ENCODE results near the gene ZNF565. TPM values are rescaled to one million over a fixed set of nuclear protein-coding genes. Genes with fewer than 3 reads are reported as not detected.

The ZNF565 gene
- total and polyA plus RNA-seq, 7 experiments from 2014 or later = 2.7 to 11.6 (median 7.8) TPM

DNA sequence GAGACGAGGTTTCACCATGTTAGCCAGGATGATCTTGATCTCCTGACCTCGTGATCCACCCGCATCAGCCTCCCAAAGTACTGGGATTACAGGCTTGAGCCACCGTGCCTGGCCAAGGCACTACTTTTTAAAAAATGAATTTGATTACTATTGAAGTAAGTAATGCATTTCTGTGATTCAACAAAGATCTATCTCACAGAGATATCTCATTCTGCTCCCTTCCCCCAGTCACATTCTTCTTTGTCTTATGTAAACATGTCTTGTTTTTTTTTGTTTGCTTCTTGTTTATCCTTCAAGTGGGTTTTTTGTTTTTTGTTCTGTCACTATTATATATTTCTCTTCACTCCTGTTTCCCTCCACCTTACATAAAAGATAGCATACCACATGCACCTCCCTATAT is 7.0 kb upstream of the ZNF565 start:
- POLR2A ChIA-PET = interaction anchor here (0.6 kb wide), 1 partner anchor 265 kb away, joined by 3 read pairs; no protein-coding TSS in a partner anchor
- Mint-ChIP-seq H3K4me1 (peaks cover 33 to 58% (median 48%) of the 10 kb centered on the region in 7 donors), H3K4me3 (peak overlapping the region in 5 of 10 donors; percentile 4 to 55 (median 30))

DNA sequence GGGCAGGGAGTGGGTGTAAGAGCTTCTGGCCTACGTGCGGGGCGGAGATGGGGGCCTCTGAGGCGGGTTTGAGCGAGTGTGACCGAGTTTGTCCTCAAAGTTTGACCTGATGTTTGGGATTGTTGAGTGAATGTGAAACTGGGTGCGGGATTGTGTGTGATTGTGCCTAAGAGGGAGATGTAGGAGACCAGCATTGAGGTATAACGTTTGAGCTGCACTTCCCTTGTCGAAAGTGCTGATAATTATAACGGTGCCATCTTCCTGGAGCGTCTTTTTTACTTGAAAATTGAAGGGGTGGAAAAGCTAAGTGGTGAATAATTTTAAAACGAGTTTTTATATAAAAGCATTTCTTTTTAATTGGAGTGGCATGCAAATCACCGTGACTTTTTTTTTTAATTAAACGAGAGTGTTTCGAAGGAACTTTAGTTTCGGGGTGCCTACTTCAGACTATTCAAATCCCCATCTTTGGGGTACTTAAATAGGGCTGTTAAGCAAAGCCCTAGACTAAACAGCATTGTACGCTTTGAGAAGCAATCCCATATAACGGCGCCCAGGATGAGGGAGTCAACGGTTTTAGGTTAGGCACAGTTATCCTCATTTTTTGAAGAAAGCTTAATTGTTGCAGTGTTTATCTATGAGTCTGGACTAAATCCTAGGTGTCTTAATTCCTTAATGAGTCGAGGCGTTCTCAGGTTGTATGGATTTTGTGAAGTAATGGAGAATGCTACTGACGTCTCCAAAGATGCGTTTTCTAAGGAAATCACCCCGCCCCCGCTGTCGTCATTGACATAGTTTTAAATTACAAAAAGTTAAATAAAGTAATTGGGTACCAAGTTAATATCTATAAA is 1.0 kb upstream of the ZNF565 start:
- Mint-ChIP-seq H3K27me3 (no peaks in the 10 kb centered on the region), H3K27ac (peak overlapping the region in 2 of 9 donors; percentile 38 to 41), H3K9me3 (peaks cover 0 to 12% (median 0%) of the 10 kb centered on the region in 11 donors), H3K36me3 (peaks cover 10 to 27% (median 16%) of the 10 kb centered on the region in 5 donors), H3K4me3 (no peak overlapping the region), H3K4me1 (peaks cover 15 to 32% (median 30%) of the 10 kb centered on the region in 7 donors)
- CTCF ChIA-PET = interaction anchor here (0.6 to 1.2 kb wide), 3 partner anchors 9 to 998 kb away, joined by 4 to 6 read pairs (median 6); no protein-coding TSS in a partner anchor
- intact Hi-C loops (cut with micrococcal nuclease) = loop anchor here (1.0 to 10.0 kb wide), 10 partner anchors 274 to 1439 kb away; partner anchors contain the start of genes ZNF566 (in 2 of the 2), IGFLR1 (in 1 of the 2), LIN37 (in 1 of the 2) and PSENEN (in 1 of the 2)
- ATAC-seq (no peak), DNase-seq (no peak)
- Histone ChIP-seq H3K36me3 (ENCODE audit: control insufficient read depth in 2 of 3, insufficient read depth in 3 of 3, low read length in 3 of 3) (peaks cover 0 to 15% (median 5%) of the 10 kb centered on the region in 3 experiments), H3K4me1 (ENCODE audit: control insufficient read depth in 2 of 2, insufficient read depth in 2 of 2, low read length in 2 of 2) (peaks cover 14 to 23% of the 10 kb centered on the region in 2 donors), H3K27me3 (ENCODE audit: control insufficient read depth in 2 of 2, insufficient read depth in 2 of 2, low read length in 2 of 2) (no peaks in the 10 kb centered on the region), H3K9me3 (ENCODE audit: control insufficient read depth in 2 of 3, low read length in 3 of 3) (no peaks in the 10 kb centered on the region), H3K27ac (ENCODE audit: low read depth, low read length) (peak overlapping the region; percentile 94), H3K4me3 (ENCODE audit: low read length) (peak overlapping the region; percentile 97)
- POLR2A ChIA-PET = interaction anchor here (0.5 to 1.9 kb wide), 22 partner anchors 9 to 1887 kb away, joined by 3 to 13 read pairs (median 5); partner anchors contain the start of genes CAPNS1, LIN37, POLR2I and SIPA1L3

More for the DNA sequence above, 7.0 kb upstream of the ZNF565 start:
- no peak overlapping the region for H3K27ac ChIP-seq (ENCODE audit: low read depth, low read length)
- ATAC-seq = no peak
- Mint-ChIP-seq H3K27me3 (no peaks in the 10 kb centered on the region), H3K9me3 (peaks cover 0 to 57% (median 25%) of the 10 kb centered on the region in 11 donors), H3K36me3 (peaks cover 27 to 73% (median 66%) of the 10 kb centered on the region in 5 donors), H3K27ac (peak overlapping the region in 3 of 9 donors; percentile 19 to 69 (median 24))
- H3K9me3 ChIP-seq (ENCODE audit: control insufficient read depth in 2 of 3, low read length in 3 of 3) = peaks cover 0 to 16% (median 6%) of the 10 kb centered on the region in 3 experiments
- peaks cover 0 to 8% of the 10 kb centered on the region in 2 donors for H3K4me1 ChIP-seq (ENCODE audit: control insufficient read depth in 2 of 2, insufficient read depth in 2 of 2, low read length in 2 of 2)
- intact Hi-C loops (cut with micrococcal nuclease) = no loop called here
- H3K27me3 ChIP-seq (ENCODE audit: control insufficient read depth in 2 of 2, insufficient read depth in 2 of 2, low read length in 2 of 2) = no peaks in the 10 kb centered on the region
- no peak for DNase-seq
- H3K4me3 ChIP-seq (ENCODE audit: low read length) = no peak overlapping the region
- CTCF ChIA-PET = no interaction called here
- peaks cover 2 to 69% (median 23%) of the 10 kb centered on the region in 3 experiments for H3K36me3 ChIP-seq (ENCODE audit: control insufficient read depth in 2 of 3, insufficient read depth in 3 of 3, low read length in 3 of 3)

DNA sequence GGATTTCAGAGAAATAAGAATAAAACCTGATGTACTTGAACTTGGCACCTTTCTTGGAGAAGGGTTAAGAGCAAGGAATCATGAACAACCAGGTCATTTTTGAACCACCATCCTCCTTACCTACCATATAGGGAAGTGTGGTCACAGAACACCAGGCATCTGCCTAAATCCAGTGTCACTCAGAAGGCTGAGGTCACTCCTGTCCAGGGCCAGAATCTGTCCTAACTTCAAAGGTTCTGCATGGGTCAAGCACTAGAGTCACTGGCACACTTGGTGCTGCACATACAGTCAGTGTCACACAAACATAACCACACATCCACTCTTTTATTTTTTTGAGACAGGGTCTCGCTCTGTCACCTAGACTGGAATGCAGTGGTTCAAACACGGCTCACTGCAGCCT is 1.6 kb downstream of the ZNF565 start:
- Mint-ChIP-seq H3K4me3 (peak overlapping the region in 6 of 10 donors; percentile 17 to 69 (median 40)), H3K9me3 (peaks cover 0 to 4% (median 0%) of the 10 kb centered on the region in 11 donors), H3K27ac (peak overlapping the region in 5 of 9 donors; percentile 8 to 78 (median 34)), H3K27me3 (no peaks in the 10 kb centered on the region), H3K36me3 (peaks cover 0 to 10% (median 5%) of the 10 kb centered on the region in 5 donors), H3K4me1 (peaks cover 6 to 18% (median 14%) of the 10 kb centered on the region in 7 donors)
- intact Hi-C loops (cut with micrococcal nuclease) = loop anchor here (2.0 to 10.0 kb wide), 7 partner anchors 44 to 1442 kb away; partner anchors contain the start of genes ALKBH6 (in 1 of the 2), COX6B1 (in 1 of the 2), IGFLR1 (in 1 of the 2) and LIN37 (in 1 of the 2)
- Histone ChIP-seq H3K27ac (ENCODE audit: low read depth, low read length) (no peak overlapping the region), H3K9me3 (ENCODE audit: control insufficient read depth in 2 of 3, low read length in 3 of 3) (no peaks in the 10 kb centered on the region), H3K4me3 (ENCODE audit: low read length) (no peak overlapping the region), H3K27me3 (ENCODE audit: control insufficient read depth in 2 of 2, insufficient read depth in 2 of 2, low read length in 2 of 2) (no peaks in the 10 kb centered on the region), H3K36me3 (ENCODE audit: control insufficient read depth in 2 of 3, insufficient read depth in 3 of 3, low read length in 3 of 3) (peaks cover 0 to 4% (median 0%) of the 10 kb centered on the region in 3 experiments), H3K4me1 (ENCODE audit: control insufficient read depth in 2 of 2, insufficient read depth in 2 of 2, low read length in 2 of 2) (peaks cover 14 to 16% of the 10 kb centered on the region in 2 donors)
- DNase-seq (no peak), ATAC-seq (no peak)
- ChIA-PET POLR2A (interaction anchor here (0.7 kb wide), 1 partner anchor 1005 kb away, joined by 3 read pairs; the partner anchor contains the start of gene ZNF383), CTCF (no interaction called here)

DNA sequence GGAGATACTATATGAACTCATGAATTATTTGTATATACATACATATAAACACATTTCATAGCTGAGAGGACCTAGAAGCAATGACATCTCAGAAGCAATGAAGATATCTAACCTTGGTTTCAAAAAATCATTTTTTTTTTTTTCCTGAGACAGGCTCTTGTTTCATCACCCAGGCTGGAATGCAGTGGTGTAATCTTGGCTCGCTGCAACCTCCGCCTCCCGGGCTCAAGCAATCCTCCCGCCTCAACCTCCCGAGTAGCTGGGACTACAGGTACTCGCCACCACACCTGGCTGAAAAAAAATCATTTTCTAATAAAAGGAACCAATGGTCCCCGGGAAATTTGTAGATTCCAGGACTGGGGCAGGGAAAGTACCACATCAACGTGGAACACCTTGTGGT is 4.0 kb downstream of the ZNF565 start:
- CTCF ChIA-PET = interaction anchor here (0.7 kb wide), 1 partner anchor 26 kb away, joined by 3 read pairs; no protein-coding TSS in a partner anchor
- no peaks in the 10 kb centered on the region for H3K9me3 Mint-ChIP-seq
- H3K36me3 Mint-ChIP-seq = peaks cover 2 to 15% (median 7%) of the 10 kb centered on the region in 5 donors
- H3K4me1 Mint-ChIP-seq = peaks cover 0 to 9% (median 6%) of the 10 kb centered on the region in 7 donors
- peaks cover 8 to 9% of the 10 kb centered on the region in 2 donors for H3K4me1 ChIP-seq (ENCODE audit: control insufficient read depth in 2 of 2, insufficient read depth in 2 of 2, low read length in 2 of 2)
- H3K27ac ChIP-seq (ENCODE audit: low read depth, low read length) = no peak overlapping the region
- POLR2A ChIA-PET = no interaction called here
- no peaks in the 10 kb centered on the region for H3K9me3 ChIP-seq (ENCODE audit: control insufficient read depth in 2 of 3, low read length in 3 of 3)
- no peak overlapping the region for H3K4me3 ChIP-seq (ENCODE audit: low read length)
- no peak overlapping the region for H3K4me3 Mint-ChIP-seq
- intact Hi-C loops (cut with micrococcal nuclease) = loop anchor here (5.0 to 10.0 kb wide), 6 partner anchors 198 to 1444 kb away; partner anchors contain the start of genes ALKBH6 (in 1 of the 2), COX6B1 (in 1 of the 2), IGFLR1 (in 1 of the 2) and LIN37 (in 1 of the 2)
- DNase-seq (no peak), ATAC-seq (no peak)
- no peaks in the 10 kb centered on the region for H3K27me3 ChIP-seq (ENCODE audit: control insufficient read depth in 2 of 2, insufficient read depth in 2 of 2, low read length in 2 of 2)
- no peak overlapping the region for H3K27ac Mint-ChIP-seq
- no peaks in the 10 kb centered on the region for H3K27me3 Mint-ChIP-seq
- peaks cover 0 to 10% (median 0%) of the 10 kb centered on the region in 3 experiments for H3K36me3 ChIP-seq (ENCODE audit: control insufficient read depth in 2 of 3, insufficient read depth in 3 of 3, low read length in 3 of 3)

DNA sequence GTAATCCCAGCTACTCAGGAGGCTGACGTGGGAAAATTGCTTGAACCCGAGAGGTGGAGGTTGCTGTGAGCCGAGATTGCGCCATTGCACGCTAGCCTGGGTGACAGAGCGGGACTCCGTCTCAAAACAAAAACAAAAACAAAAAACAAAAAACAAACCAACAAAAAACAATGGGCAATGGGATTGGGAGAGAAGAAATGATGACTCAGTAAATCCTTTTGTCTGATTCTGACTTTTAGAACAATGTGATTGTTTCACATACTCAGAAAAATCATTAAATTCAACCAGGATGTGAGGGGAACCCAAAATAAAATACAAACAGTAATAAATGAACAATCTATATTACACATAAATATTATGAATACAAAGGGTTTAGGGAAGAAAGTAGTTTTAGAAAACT is 5.1 kb downstream of the ZNF565 start:
- Mint-ChIP-seq H3K4me3 (no peak overlapping the region), H3K36me3 (peaks cover 2 to 18% (median 9%) of the 10 kb centered on the region in 5 donors), H3K4me1 (peaks cover 0 to 9% (median 7%) of the 10 kb centered on the region in 7 donors), H3K27ac (no peak overlapping the region), H3K27me3 (no peaks in the 10 kb centered on the region), H3K9me3 (no peaks in the 10 kb centered on the region)
- DNase-seq = no peak
- H3K4me3 ChIP-seq (ENCODE audit: low read length) = no peak overlapping the region
- CTCF ChIA-PET = no interaction called here
- H3K36me3 ChIP-seq (ENCODE audit: control insufficient read depth in 2 of 3, insufficient read depth in 3 of 3, low read length in 3 of 3) = peaks cover 0 to 13% (median 0%) of the 10 kb centered on the region in 3 experiments
- intact Hi-C loops (cut with micrococcal nuclease) = no loop called here
- H3K4me1 ChIP-seq (ENCODE audit: control insufficient read depth in 2 of 2, insufficient read depth in 2 of 2, low read length in 2 of 2) = peaks cover 8 to 9% of the 10 kb centered on the region in 2 donors
- ATAC-seq = no peak
- no peaks in the 10 kb centered on the region for H3K27me3 ChIP-seq (ENCODE audit: control insufficient read depth in 2 of 2, insufficient read depth in 2 of 2, low read length in 2 of 2)
- H3K9me3 ChIP-seq (ENCODE audit: control insufficient read depth in 2 of 3, low read length in 3 of 3) = no peaks in the 10 kb centered on the region
- POLR2A ChIA-PET = no interaction called here
- no peak overlapping the region for H3K27ac ChIP-seq (ENCODE audit: low read depth, low read length)

DNA sequence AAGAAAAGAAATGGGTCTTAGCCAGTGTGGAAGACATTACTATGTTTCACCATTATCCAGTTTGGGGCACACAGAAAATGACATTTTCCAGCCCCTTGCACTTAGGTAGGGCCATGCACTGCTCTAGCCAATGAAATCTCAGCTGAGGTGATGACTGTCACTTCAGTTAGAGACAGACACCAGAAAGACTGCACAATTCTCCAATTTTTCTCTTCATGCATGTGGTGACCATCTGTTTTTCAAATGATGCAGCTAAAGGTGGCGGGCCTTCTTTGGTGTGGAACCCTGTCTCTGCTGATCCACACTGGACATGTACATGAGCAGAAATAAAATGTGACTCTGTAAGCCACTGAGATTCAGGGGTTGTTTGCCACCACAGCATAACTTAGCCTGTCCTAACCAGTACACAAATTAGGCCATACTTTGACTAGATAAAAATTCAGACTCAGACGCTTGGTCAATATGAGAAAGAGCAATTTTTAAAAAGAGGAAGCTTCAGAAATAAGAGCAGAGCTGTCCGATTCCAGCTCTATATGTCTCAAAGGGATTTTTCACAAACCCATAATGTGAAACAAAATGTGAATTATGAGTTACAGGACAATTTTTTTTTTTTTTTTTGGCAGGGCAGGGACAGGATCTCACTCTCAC is 6.7 kb downstream of the ZNF565 start:
- intact Hi-C loops (cut with micrococcal nuclease) = no loop called here
- Mint-ChIP-seq H3K27ac (no peak overlapping the region), H3K4me1 (peaks cover 0 to 9% (median 7%) of the 10 kb centered on the region in 7 donors), H3K9me3 (no peaks in the 10 kb centered on the region), H3K27me3 (no peaks in the 10 kb centered on the region), H3K36me3 (peaks cover 2 to 24% (median 10%) of the 10 kb centered on the region in 5 donors), H3K4me3 (no peak overlapping the region)
- Histone ChIP-seq H3K27me3 (ENCODE audit: control insufficient read depth in 2 of 2, insufficient read depth in 2 of 2, low read length in 2 of 2) (no peaks in the 10 kb centered on the region), H3K27ac (ENCODE audit: low read depth, low read length) (no peak overlapping the region), H3K4me3 (ENCODE audit: low read length) (no peak overlapping the region), H3K9me3 (ENCODE audit: control insufficient read depth in 2 of 3, low read length in 3 of 3) (no peaks in the 10 kb centered on the region), H3K4me1 (ENCODE audit: control insufficient read depth in 2 of 2, insufficient read depth in 2 of 2, low read length in 2 of 2) (no peaks in the 10 kb centered on the region), H3K36me3 (ENCODE audit: control insufficient read depth in 2 of 3, insufficient read depth in 3 of 3, low read length in 3 of 3) (peaks cover 0 to 13% (median 0%) of the 10 kb centered on the region in 3 experiments)
- CTCF ChIA-PET = no interaction called here
- DNase-seq = no peak
- no peak for ATAC-seq
- POLR2A ChIA-PET = interaction anchor here (0.6 kb wide), 1 partner anchor 92 kb away, joined by 3 read pairs; the partner anchor contains the start of gene TBCB
